GM21723 (cell line): Measurements from ENCODE around the gene BASP1.
A peak's percentile ranks its signal among the peaks of the same experiment; 100 is the strongest.
"Not testable (repeated sequence)": the region's sequence is repeated elsewhere in the genome, so short reads cannot be mapped to it uniquely, and the experiment has no call there.

Experiments
- ATAC-seq: cut with Tn5 transposase; IDR thresholded peaks from one replicate; pipeline ENCODE4 v1.9.1; 2021; ENCODE audit warnings: mild to moderate bottlenecking, moderate library complexity; ENCODE audit not compliant: unreplicated experiment

Gene BASP1

GRCh38 chr5:17190799-17191391 lies 26.5 kb upstream of the BASP1 start:
- no peak for ATAC-seq

GRCh38 chr5:17191574-17191973 lies 25.9 kb upstream of the BASP1 start:
- ATAC-seq = not testable (repeated sequence)

GRCh38 chr5:17192191-17192590 lies 25.2 kb upstream of the BASP1 start:
- ATAC-seq = no peak

- no peak for ATAC-seq
Observed at GRCh38 chr5:17196024-17196423, 21.4 kb upstream of the BASP1 start.

GRCh38 chr5:17196697-17197096 lies 20.7 kb upstream of the BASP1 start:
- no peak for ATAC-seq

- no peak for ATAC-seq
Observed at GRCh38 chr5:17203329-17204132, 13.9 kb upstream of the BASP1 start.

- no peak for ATAC-seq
Observed at GRCh38 chr5:17204133-17204489, 13.3 kb upstream of the BASP1 start.

- ATAC-seq = no peak
Observed at GRCh38 chr5:17206021-17206420, 11.4 kb upstream of the BASP1 start.

- ATAC-seq = no peak
Observed at GRCh38 chr5:17212191-17212590, 5.2 kb upstream of the BASP1 start.

GRCh38 chr5:17212996-17213395 lies 4.4 kb upstream of the BASP1 start:
- no peak for ATAC-seq

GRCh38 chr5:17213938-17214337 lies 3.5 kb upstream of the BASP1 start:
- ATAC-seq = no peak

GRCh38 chr5:17214893-17215292 lies 2.5 kb upstream of the BASP1 start:
- ATAC-seq = no peak

GRCh38 chr5:17215361-17215760 lies 2.1 kb upstream of the BASP1 start:
- no peak for ATAC-seq

GRCh38 chr5:17216176-17216973 lies 1.1 kb upstream of the BASP1 start:
- peak; percentile 42 for ATAC-seq

GRCh38 chr5:17216974-17217492 lies 398 bp upstream of the BASP1 start:
- no peak for ATAC-seq

- ATAC-seq = peak; percentile 28
Observed at GRCh38 chr5:17218353-17219005, 1.0 kb downstream of the BASP1 start.

- ATAC-seq = peak; percentile 13
Observed at GRCh38 chr5:17219006-17219422, 1.6 kb downstream of the BASP1 start.

GRCh38 chr5:17219469-17219868 lies 2.0 kb downstream of the BASP1 start:
- no peak for ATAC-seq

- no peak for ATAC-seq
Observed at GRCh38 chr5:17219992-17220391, 2.6 kb downstream of the BASP1 start.

- no peak for ATAC-seq
Observed at GRCh38 chr5:17220469-17220868, 3.0 kb downstream of the BASP1 start.
